ENCODE results near the gene CENPL.
"Not testable (repeated sequence)": the region's sequence is repeated elsewhere in the genome, so short reads cannot be mapped to it uniquely, and the experiment has no call there.

Gene CENPL

GRCh38 chr1:173824315-173825081 is at the start of gene CENPL, which contains the start of gene DARS2:
TSS of gene CENPL (minus strand) at chr1:173824883. CDS start at chr1:173811299, 13,584 bp downstream.
TSS of gene DARS2 (plus strand) at chr1:173824673. CDS start at chr1:173825230, 557 bp downstream.
- DNase-seq: peak; percentile 96

GRCh38 chr1:173871500-173871899 is 46.8 kb upstream of the CENPL start:
- DNase-seq: no peak

- no peak for DNase-seq
Measured at GRCh38 chr1:173871091-173871490, 46.4 kb upstream of the CENPL start.

GRCh38 chr1:173870252-173871075 is 45.8 kb upstream of the CENPL start:
- DNase-seq: no peak

GRCh38 chr1:173869021-173869359 is 44.3 kb upstream of the CENPL start:
- no peak for DNase-seq

GRCh38 chr1:173868266-173869020 is 43.8 kb upstream of the CENPL start, which contains the start of gene ZBTB37:
TSS of gene ZBTB37 (plus strand) at chr1:173868380. CDS start at chr1:173870226, 1,846 bp downstream.
- peak; percentile 77 to 83 for DNase-seq

- peak; percentile 98 to 99 for DNase-seq
Measured at GRCh38 chr1:173867753-173868265, 43.1 kb upstream of the CENPL start, which contains the start of gene GAS5. TSS of gene GAS5 (minus strand) at chr1:173867989.

GRCh38 chr1:173867141-173867752 is 42.6 kb upstream of the CENPL start:
- no peak for DNase-seq

GRCh38 chr1:173866413-173867115 is 41.9 kb upstream of the CENPL start:
- DNase-seq: no peak

GRCh38 chr1:173865468-173866164 is 40.9 kb upstream of the CENPL start:
- no peak for DNase-seq

GRCh38 chr1:173864179-173864867 is 39.6 kb upstream of the CENPL start:
- no peak for DNase-seq

- DNase-seq: no peak
Measured at GRCh38 chr1:173863224-173864161, 38.8 kb upstream of the CENPL start.

GRCh38 chr1:173862769-173863223 is 38.1 kb upstream of the CENPL start:
- no peak for DNase-seq

GRCh38 chr1:173862146-173862768 is 37.6 kb upstream of the CENPL start:
- DNase-seq: not testable (repeated sequence)

- no peak for DNase-seq
Measured at GRCh38 chr1:173861731-173862145, 37.1 kb upstream of the CENPL start.

GRCh38 chr1:173860065-173860464 is 35.4 kb upstream of the CENPL start:
- no peak for DNase-seq

GRCh38 chr1:173859547-173859946 is 34.9 kb upstream of the CENPL start:
- DNase-seq: not testable (repeated sequence)

GRCh38 chr1:173857363-173857917 is 32.8 kb upstream of the CENPL start:
- DNase-seq: no peak

All from NCI-H1930 (cell line).